ENCODE results near the gene DCUN1D2. TPM values are rescaled to one million over a fixed set of nuclear protein-coding genes. Genes with fewer than 3 reads are reported as not detected.
"Not testable (repeated sequence)": the region's sequence is repeated elsewhere in the genome, so short reads cannot be mapped to it uniquely, and the experiment has no call there.

DCUN1D2 gene
- polyA plus RNA-seq, 4 donors, result 7.3 to 19.2 (median 15.7) TPM

GRCh38 chr13:113446488-113446854 is 44.0 kb downstream of the DCUN1D2 start:
- Histone ChIP-seq H3K27ac (ENCODE audit: low read depth in 1 of 3, low read length in 2 of 3) (no peak overlapping the region), H3K9me3 (ENCODE audit: control insufficient read depth in 2 of 2, insufficient read depth in 1 of 2, low read depth in 1 of 2, low read length in 1 of 2) (peaks cover 0 to 8% of the 10 kb centered on the region in 2 donors), H3K27me3 (ENCODE audit: control insufficient read depth in 3 of 3, insufficient read depth in 3 of 3, low read length in 3 of 3) (no peaks in the 10 kb centered on the region), H3K4me1 (ENCODE audit: control insufficient read depth in 3 of 3, insufficient read depth in 2 of 3, low read depth in 1 of 3, low read length in 2 of 3) (peaks cover 0 to 7% (median 0%) of the 10 kb centered on the region in 3 donors), H3K4me3 (ENCODE audit: low read depth in 1 of 3, low read length in 3 of 3) (no peak overlapping the region), H3K36me3 (ENCODE audit: control insufficient read depth in 3 of 3, insufficient read depth in 2 of 3, low read depth in 1 of 3, low read length in 3 of 3) (no peaks in the 10 kb centered on the region)
- FAIRE-seq (no peak), DNase-seq (no peak)
- 78 to 95% (median 90%) methylated on average over 9 of the region's 9 CpGs for WGBS, 3 donors

- H3K4me3 ChIP-seq (ENCODE audit: low read depth in 1 of 3, low read length in 3 of 3), result no peak overlapping the region
- no peak for FAIRE-seq
- H3K9me3 ChIP-seq (ENCODE audit: control insufficient read depth in 2 of 2, insufficient read depth in 1 of 2, low read depth in 1 of 2, low read length in 1 of 2), result peaks cover 0 to 8% of the 10 kb centered on the region in 2 donors
- WGBS, 3 donors, result 56 to 82% (median 72%) methylated on average over 18 to 19 of the region's 19 CpGs
- H3K4me1 ChIP-seq (ENCODE audit: control insufficient read depth in 3 of 3, insufficient read depth in 2 of 3, low read depth in 1 of 3, low read length in 2 of 3), result peaks cover 0 to 7% (median 0%) of the 10 kb centered on the region in 3 donors
- no peak for DNase-seq
- H3K27ac ChIP-seq (ENCODE audit: low read depth in 1 of 3, low read length in 2 of 3), result no peak overlapping the region
- H3K27me3 ChIP-seq (ENCODE audit: control insufficient read depth in 3 of 3, insufficient read depth in 3 of 3, low read length in 3 of 3), result no peaks in the 10 kb centered on the region
- no peaks in the 10 kb centered on the region for H3K36me3 ChIP-seq (ENCODE audit: control insufficient read depth in 3 of 3, insufficient read depth in 2 of 3, low read depth in 1 of 3, low read length in 3 of 3)
Measured at GRCh38 chr13:113445791-113446487, 44.6 kb downstream of the DCUN1D2 start.

GRCh38 chr13:113443991-113444390 is 46.5 kb downstream of the DCUN1D2 start:
- Histone ChIP-seq H3K4me1 (ENCODE audit: control insufficient read depth in 3 of 3, insufficient read depth in 2 of 3, low read depth in 1 of 3, low read length in 2 of 3) (no peaks in the 10 kb centered on the region), H3K27me3 (ENCODE audit: control insufficient read depth in 3 of 3, insufficient read depth in 3 of 3, low read length in 3 of 3) (no peaks in the 10 kb centered on the region), H3K4me3 (ENCODE audit: low read depth in 1 of 3, low read length in 3 of 3) (no peak overlapping the region), H3K9me3 (ENCODE audit: control insufficient read depth in 2 of 2, insufficient read depth in 1 of 2, low read depth in 1 of 2, low read length in 1 of 2) (peaks cover 0 to 10% of the 10 kb centered on the region in 2 donors), H3K36me3 (ENCODE audit: control insufficient read depth in 3 of 3, insufficient read depth in 2 of 3, low read depth in 1 of 3, low read length in 3 of 3) (no peaks in the 10 kb centered on the region), H3K27ac (ENCODE audit: low read depth in 1 of 3, low read length in 2 of 3) (no peak overlapping the region)
- DNase-seq (no peak), FAIRE-seq (no peak)
- 96 to 98% (median 96%) methylated on average over 15 of the region's 15 CpGs for WGBS, 3 donors

GRCh38 chr13:113442985-113443362 is 47.5 kb downstream of the DCUN1D2 start:
- Histone ChIP-seq H3K27me3 (ENCODE audit: control insufficient read depth in 3 of 3, insufficient read depth in 3 of 3, low read length in 3 of 3) (no peaks in the 10 kb centered on the region), H3K27ac (ENCODE audit: low read depth in 1 of 3, low read length in 2 of 3) (no peak overlapping the region), H3K36me3 (ENCODE audit: control insufficient read depth in 3 of 3, insufficient read depth in 2 of 3, low read depth in 1 of 3, low read length in 3 of 3) (no peaks in the 10 kb centered on the region), H3K4me1 (ENCODE audit: control insufficient read depth in 3 of 3, insufficient read depth in 2 of 3, low read depth in 1 of 3, low read length in 2 of 3) (no peaks in the 10 kb centered on the region), H3K9me3 (ENCODE audit: control insufficient read depth in 2 of 2, insufficient read depth in 1 of 2, low read depth in 1 of 2, low read length in 1 of 2) (peaks cover 0 to 10% of the 10 kb centered on the region in 2 donors), H3K4me3 (ENCODE audit: low read depth in 1 of 3, low read length in 3 of 3) (no peak overlapping the region)
- WGBS, 3 donors, result 88 to 95% (median 94%) methylated on average over 1 of the region's 1 CpG
- FAIRE-seq, result no peak
- no peak for DNase-seq

GRCh38 chr13:113442354-113442984 is 48.0 kb downstream of the DCUN1D2 start:
- peaks cover 0 to 10% of the 10 kb centered on the region in 2 donors for H3K9me3 ChIP-seq (ENCODE audit: control insufficient read depth in 2 of 2, insufficient read depth in 1 of 2, low read depth in 1 of 2, low read length in 1 of 2)
- H3K27ac ChIP-seq (ENCODE audit: low read depth in 1 of 3, low read length in 2 of 3), result no peak overlapping the region
- no peaks in the 10 kb centered on the region for H3K36me3 ChIP-seq (ENCODE audit: control insufficient read depth in 3 of 3, insufficient read depth in 2 of 3, low read depth in 1 of 3, low read length in 3 of 3)
- FAIRE-seq (no peak), DNase-seq (no peak)
- no peaks in the 10 kb centered on the region for H3K4me1 ChIP-seq (ENCODE audit: control insufficient read depth in 3 of 3, insufficient read depth in 2 of 3, low read depth in 1 of 3, low read length in 2 of 3)
- 89 to 96% (median 93%) methylated on average over 10 of the region's 10 CpGs for WGBS, 3 donors
- no peaks in the 10 kb centered on the region for H3K27me3 ChIP-seq (ENCODE audit: control insufficient read depth in 3 of 3, insufficient read depth in 3 of 3, low read length in 3 of 3)
- H3K4me3 ChIP-seq (ENCODE audit: low read depth in 1 of 3, low read length in 3 of 3), result no peak overlapping the region

GRCh38 chr13:113441661-113442060 is 48.9 kb downstream of the DCUN1D2 start:
- DNase-seq, result no peak
- H3K27ac ChIP-seq (ENCODE audit: low read depth in 1 of 3, low read length in 2 of 3), result no peak overlapping the region
- H3K9me3 ChIP-seq (ENCODE audit: control insufficient read depth in 2 of 2, insufficient read depth in 1 of 2, low read depth in 1 of 2, low read length in 1 of 2), result peaks cover 0 to 10% of the 10 kb centered on the region in 2 donors
- no peaks in the 10 kb centered on the region for H3K27me3 ChIP-seq (ENCODE audit: control insufficient read depth in 3 of 3, insufficient read depth in 3 of 3, low read length in 3 of 3)
- WGBS, 3 donors, result 96 to 98% (median 97%) methylated on average over 29 of the region's 29 CpGs
- no peaks in the 10 kb centered on the region for H3K4me1 ChIP-seq (ENCODE audit: control insufficient read depth in 3 of 3, insufficient read depth in 2 of 3, low read depth in 1 of 3, low read length in 2 of 3)
- no peaks in the 10 kb centered on the region for H3K36me3 ChIP-seq (ENCODE audit: control insufficient read depth in 3 of 3, insufficient read depth in 2 of 3, low read depth in 1 of 3, low read length in 3 of 3)
- no peak for FAIRE-seq
- H3K4me3 ChIP-seq (ENCODE audit: low read depth in 1 of 3, low read length in 3 of 3), result no peak overlapping the region

GRCh38 chr13:113437408-113438010 is 53.0 kb downstream of the DCUN1D2 start:
- no peak for FAIRE-seq
- Histone ChIP-seq H3K9me3 (ENCODE audit: control insufficient read depth in 2 of 2, insufficient read depth in 1 of 2, low read depth in 1 of 2, low read length in 1 of 2) (peaks cover 0 to 13% of the 10 kb centered on the region in 2 donors), H3K4me1 (ENCODE audit: control insufficient read depth in 3 of 3, insufficient read depth in 2 of 3, low read depth in 1 of 3, low read length in 2 of 3) (no peaks in the 10 kb centered on the region), H3K27ac (ENCODE audit: low read depth in 1 of 3, low read length in 2 of 3) (no peak overlapping the region), H3K36me3 (ENCODE audit: control insufficient read depth in 3 of 3, insufficient read depth in 2 of 3, low read depth in 1 of 3, low read length in 3 of 3) (peaks cover 0 to 3% (median 0%) of the 10 kb centered on the region in 3 donors), H3K4me3 (ENCODE audit: low read depth in 1 of 3, low read length in 3 of 3) (no peak overlapping the region), H3K27me3 (ENCODE audit: control insufficient read depth in 3 of 3, insufficient read depth in 3 of 3, low read length in 3 of 3) (no peaks in the 10 kb centered on the region)
- 67 to 73% (median 70%) methylated on average over 17 of the region's 17 CpGs for WGBS, 3 donors
- DNase-seq, result no peak

- H3K27me3 ChIP-seq (ENCODE audit: control insufficient read depth in 3 of 3, insufficient read depth in 3 of 3, low read length in 3 of 3); DNase-seq; H3K27ac ChIP-seq (ENCODE audit: low read depth in 1 of 3, low read length in 2 of 3); H3K9me3 ChIP-seq (ENCODE audit: control insufficient read depth in 2 of 2, insufficient read depth in 1 of 2, low read depth in 1 of 2, low read length in 1 of 2); H3K4me1 ChIP-seq (ENCODE audit: control insufficient read depth in 3 of 3, insufficient read depth in 2 of 3, low read depth in 1 of 3, low read length in 2 of 3); H3K36me3 ChIP-seq (ENCODE audit: control insufficient read depth in 3 of 3, insufficient read depth in 2 of 3, low read depth in 1 of 3, low read length in 3 of 3); FAIRE-seq; H3K4me3 ChIP-seq (ENCODE audit: low read depth in 1 of 3, low read length in 3 of 3): not testable (repeated sequence)
- WGBS, 3 donors, result 92 to 98% (median 95%) methylated on average over 10 to 15 of the region's 15 CpGs
Measured at GRCh38 chr13:113436866-113437265, 53.6 kb downstream of the DCUN1D2 start.
